ENCODE data around the gene CLDN18. TPM values are rescaled to one million over a fixed set of nuclear protein-coding genes. Genes with fewer than 3 reads are reported as not detected.

The CLDN18 gene
- total and polyA plus RNA-seq, 2 of the 8 experiments (the other 6 are each of a cell fraction or from before 2014, with no cell fraction given): not detected

- no peak for TF ChIP-seq CHD7 (IDR thresholded peaks at IDR 0.05; ENCODE audit: insufficient replicate concordance, low read length)
- no peak for TF ChIP-seq CBX5 (IDR thresholded peaks at IDR 0.05; ENCODE audit: low read depth, low read length)
- no peak for TF ChIP-seq POLR2A (IDR thresholded peaks at IDR 0.05; ENCODE audit: control extremely low read depth in 1 of 2, low read depth in 2 of 2, low read length in 2 of 2)
- no peak for TF ChIP-seq ZNF274 (IDR thresholded peaks at IDR 0.05; ENCODE audit: borderline replicate concordance, extremely low read depth, low read length)
- TF ChIP-seq JUND (IDR thresholded peaks at IDR 0.05; ENCODE audit: low read length): no peak
- no peak for TF ChIP-seq PHF8 (conservative IDR thresholded peaks at IDR 0.05; ENCODE audit: low read depth, low read length)
- no peak for TF ChIP-seq POLR2AphosphoS5 (IDR thresholded peaks at IDR 0.05; ENCODE audit: low read depth, low read length)
- TF ChIP-seq, protein P1, sequence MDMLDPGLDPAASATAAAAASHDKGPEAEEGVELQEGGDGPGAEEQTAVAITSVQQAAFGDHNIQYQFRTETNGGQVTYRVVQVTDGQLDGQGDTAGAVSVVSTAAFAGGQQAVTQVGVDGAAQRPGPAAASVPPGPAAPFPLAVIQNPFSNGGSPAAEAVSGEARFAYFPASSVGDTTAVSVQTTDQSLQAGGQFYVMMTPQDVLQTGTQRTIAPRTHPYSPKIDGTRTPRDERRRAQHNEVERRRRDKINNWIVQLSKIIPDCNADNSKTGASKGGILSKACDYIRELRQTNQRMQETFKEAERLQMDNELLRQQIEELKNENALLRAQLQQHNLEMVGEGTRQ (IDR thresholded peaks at IDR 0.05; ENCODE audit: low read length): no peak
These were observed 33.5 kb downstream of the CLDN18 start (continued) for GRCh38 chr3:138043266-138044029.
